Measurements from ENCODE around the gene NPLOC4. TPM values are rescaled to one million over a fixed set of nuclear protein-coding genes. Genes with fewer than 3 reads are reported as not detected.
A peak's percentile ranks its signal among the peaks of the same experiment; 100 is the strongest.

NPLOC4 gene
- total RNA-seq, 6 donors from 2014 or later, result 59.9 to 373 (median 87.4) TPM

DNA sequence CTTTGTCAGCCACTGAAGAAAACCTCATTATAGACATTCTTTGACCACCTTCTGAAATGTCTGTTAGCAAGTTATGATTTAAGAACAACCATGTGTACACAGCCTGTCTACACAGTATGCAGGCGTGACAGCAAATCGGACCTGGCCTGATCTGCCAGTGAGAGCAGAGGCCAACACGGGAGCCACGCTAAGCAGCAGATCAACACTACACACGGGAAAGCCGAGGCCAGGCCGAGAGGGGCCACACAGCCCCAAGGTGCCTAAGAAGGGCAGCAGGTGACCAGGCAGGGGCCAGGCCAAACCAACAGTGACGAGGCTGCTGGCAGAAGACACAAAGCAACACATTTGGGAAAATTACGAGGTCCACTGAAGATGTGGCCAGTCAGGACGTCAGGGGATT lies 68.5 kb downstream of the NPLOC4 start:
- Histone ChIP-seq H3K9me3 (no peaks in the 10 kb centered on the region), H3K27ac (peak overlapping the region in 1 of 4 donors; percentile 76), H3K4me1 (peaks cover 21 to 35% (median 27%) of the 10 kb centered on the region in 4 donors), H3K4me3 (no peak overlapping the region), H3K36me3 (peaks cover 37 to 93% (median 78%) of the 10 kb centered on the region in 4 donors), H3K27me3 (no peaks in the 10 kb centered on the region)
- 89 to 92% methylated on average over 10 of the region's 10 CpGs for WGBS, 2 donors
- TF ChIP-seq EP300 (IDR thresholded peaks at IDR 0.05), result no peak
- no peak for TF ChIP-seq POLR2A (IDR thresholded peaks at IDR 0.05)
- no peak for TF ChIP-seq POLR2AphosphoS5 (IDR thresholded peaks at IDR 0.05)
- no peak for TF ChIP-seq CTCF (IDR thresholded peaks at IDR 0.05)
- DNase-seq (no peak), ATAC-seq (ENCODE audit: low FRiP score in 2 of 2) (no peak)

GRCh38 chr17:81567191-81567590 lies 69.7 kb downstream of the NPLOC4 start:
- Histone ChIP-seq H3K9me3 (no peaks in the 10 kb centered on the region), H3K27me3 (no peaks in the 10 kb centered on the region), H3K36me3 (peaks cover 37 to 96% (median 84%) of the 10 kb centered on the region in 4 donors), H3K27ac (peak overlapping the region; percentile 63 to 79 (median 74)), H3K4me1 (peaks cover 21 to 35% (median 27%) of the 10 kb centered on the region in 4 donors), H3K4me3 (peak overlapping the region in 1 of 4 donors; percentile 17)
- ATAC-seq (ENCODE audit: low FRiP score in 2 of 2), result no peak
- no peak for DNase-seq
- 44 to 51% methylated on average over 4 of the region's 4 CpGs for WGBS, 2 donors
- no peak for TF ChIP-seq EP300 (IDR thresholded peaks at IDR 0.05)
- no peak for TF ChIP-seq CTCF (IDR thresholded peaks at IDR 0.05)
- no peak for TF ChIP-seq POLR2AphosphoS5 (IDR thresholded peaks at IDR 0.05)
- TF ChIP-seq POLR2A (IDR thresholded peaks at IDR 0.05), result no peak

DNA sequence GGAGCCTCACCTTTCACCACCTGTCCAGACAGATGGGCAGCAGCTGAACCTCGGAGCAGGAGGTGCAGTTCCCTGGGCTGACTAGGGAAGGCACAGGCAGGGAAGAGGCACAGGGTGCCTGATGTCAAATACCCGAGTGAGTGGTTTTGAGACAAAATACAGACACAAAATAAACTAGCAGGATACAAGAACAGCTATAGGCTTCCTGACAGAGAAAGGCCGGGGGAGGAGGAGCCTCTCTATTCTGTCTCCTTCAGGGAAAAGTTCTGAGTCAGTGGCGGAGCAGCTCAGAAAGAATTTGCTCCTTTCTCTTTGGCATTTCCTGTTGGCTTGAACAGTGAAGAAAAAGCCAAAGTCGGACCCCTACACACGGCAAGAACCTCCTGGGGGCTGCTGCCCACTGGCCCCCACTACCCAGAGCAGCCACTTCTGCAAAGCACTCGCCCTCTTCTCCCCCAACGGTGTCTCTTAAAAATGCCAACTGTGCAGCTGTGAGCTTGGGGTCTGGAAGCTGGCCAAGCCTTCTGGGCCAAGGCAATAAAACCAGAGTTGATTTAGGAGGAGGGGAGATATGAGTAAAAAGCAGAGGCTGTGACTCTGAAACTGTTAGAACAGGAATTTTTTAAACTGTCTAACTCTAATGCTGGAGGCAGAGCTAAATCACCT lies 70.3 kb downstream of the NPLOC4 start:
- no peaks in the 10 kb centered on the region for H3K27me3 ChIP-seq
- ATAC-seq (ENCODE audit: low FRiP score in 2 of 2) (peak; percentile 72 to 86), DNase-seq (peak in 1 of 2 donors; percentile 60)
- H3K27ac ChIP-seq, result peak overlapping the region; percentile 63 to 79 (median 74)
- peaks cover 34 to 98% (median 84%) of the 10 kb centered on the region in 4 donors for H3K36me3 ChIP-seq
- H3K4me1 ChIP-seq, result peaks cover 21 to 35% (median 27%) of the 10 kb centered on the region in 4 donors
- H3K9me3 ChIP-seq, result no peaks in the 10 kb centered on the region
- 7 to 12% methylated on average over 8 of the region's 8 CpGs for WGBS, 2 donors
- TF ChIP-seq EP300 (IDR thresholded peaks at IDR 0.05) (no peak), POLR2A (IDR thresholded peaks at IDR 0.05) (no peak), CTCF (IDR thresholded peaks at IDR 0.05) (no peak), POLR2AphosphoS5 (IDR thresholded peaks at IDR 0.05) (no peak)
- H3K4me3 ChIP-seq, result peak overlapping the region in 2 of 4 donors; percentile 11 to 17

DNA sequence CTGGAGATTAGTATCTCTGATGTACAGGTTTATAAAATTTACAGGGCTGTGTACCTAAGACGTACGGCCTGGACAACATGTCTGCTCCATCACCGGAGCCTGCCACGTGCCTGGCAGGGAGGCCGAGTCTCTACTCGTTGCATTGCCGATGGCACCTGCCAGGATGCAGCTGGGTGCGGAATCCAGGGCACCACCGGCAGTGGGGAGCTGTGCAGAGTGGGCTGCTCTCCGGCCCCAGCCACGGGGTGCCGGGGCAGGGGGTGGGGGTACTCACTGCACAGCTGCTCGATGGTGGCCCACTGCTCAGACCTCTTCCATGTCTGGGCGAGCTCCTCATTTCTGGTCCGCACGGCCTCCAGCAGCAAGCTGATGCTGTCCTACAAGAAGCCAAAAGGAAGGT lies 71.7 kb downstream of the NPLOC4 start:
- DNase-seq (peak in 1 of 2 donors; percentile 59), ATAC-seq (ENCODE audit: low FRiP score in 2 of 2) (no peak)
- Histone ChIP-seq H3K9me3 (no peaks in the 10 kb centered on the region), H3K27me3 (no peaks in the 10 kb centered on the region), H3K36me3 (peaks cover 21 to 98% (median 76%) of the 10 kb centered on the region in 4 donors), H3K4me3 (no peak overlapping the region), H3K4me1 (peaks cover 21 to 35% (median 27%) of the 10 kb centered on the region in 4 donors), H3K27ac (peak overlapping the region; percentile 32 to 79 (median 70))
- 92 to 95% methylated on average over 14 to 16 of the region's 16 CpGs for WGBS, 2 donors
- TF ChIP-seq EP300 (IDR thresholded peaks at IDR 0.05) (no peak), POLR2A (IDR thresholded peaks at IDR 0.05) (no peak), CTCF (IDR thresholded peaks at IDR 0.05) (no peak), POLR2AphosphoS5 (IDR thresholded peaks at IDR 0.05) (no peak)
